ENCODE data around the gene PPIP5K2.
A peak's percentile ranks its signal among the peaks of the same experiment; 100 is the strongest.
"Not testable (repeated sequence)": the region's sequence is repeated elsewhere in the genome, so short reads cannot be mapped to it uniquely, and the experiment has no call there.

The PPIP5K2 gene

GRCh38 chr5:103126557-103126956, 6.5 kb downstream of the PPIP5K2 start:
- no peak for DNase-seq

GRCh38 chr5:103127292-103127817, 7.3 kb downstream of the PPIP5K2 start:
- no peak for DNase-seq

GRCh38 chr5:103128202-103128601, 8.1 kb downstream of the PPIP5K2 start:
- no peak for DNase-seq

GRCh38 chr5:103132684-103133083, 12.6 kb downstream of the PPIP5K2 start:
- no peak for DNase-seq

DNA sequence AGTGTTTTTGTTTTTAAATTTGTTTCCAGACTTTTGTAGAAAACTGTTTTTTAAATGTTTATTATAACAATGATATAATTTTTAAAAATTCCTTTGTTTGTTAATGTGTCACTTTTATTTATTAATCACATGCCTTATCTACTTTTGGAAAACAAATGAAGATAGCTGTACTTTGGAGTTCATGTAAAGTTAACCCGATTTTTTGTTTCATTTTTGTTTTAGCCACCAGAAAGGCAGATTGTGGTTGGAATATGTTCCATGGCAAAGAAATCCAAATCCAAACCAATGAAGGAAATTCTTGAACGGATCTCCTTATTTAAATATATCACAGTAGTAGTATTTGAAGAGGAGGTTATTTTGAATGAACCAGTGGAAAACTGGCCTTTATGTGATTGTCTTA, 13.1 kb downstream of the PPIP5K2 start:
- DNase-seq: no peak

- no peak for DNase-seq
Observed at GRCh38 chr5:103135461-103135860, 15.4 kb downstream of the PPIP5K2 start.

- DNase-seq: no peak
Observed at GRCh38 chr5:103138202-103138690, 18.1 kb downstream of the PPIP5K2 start.

DNA sequence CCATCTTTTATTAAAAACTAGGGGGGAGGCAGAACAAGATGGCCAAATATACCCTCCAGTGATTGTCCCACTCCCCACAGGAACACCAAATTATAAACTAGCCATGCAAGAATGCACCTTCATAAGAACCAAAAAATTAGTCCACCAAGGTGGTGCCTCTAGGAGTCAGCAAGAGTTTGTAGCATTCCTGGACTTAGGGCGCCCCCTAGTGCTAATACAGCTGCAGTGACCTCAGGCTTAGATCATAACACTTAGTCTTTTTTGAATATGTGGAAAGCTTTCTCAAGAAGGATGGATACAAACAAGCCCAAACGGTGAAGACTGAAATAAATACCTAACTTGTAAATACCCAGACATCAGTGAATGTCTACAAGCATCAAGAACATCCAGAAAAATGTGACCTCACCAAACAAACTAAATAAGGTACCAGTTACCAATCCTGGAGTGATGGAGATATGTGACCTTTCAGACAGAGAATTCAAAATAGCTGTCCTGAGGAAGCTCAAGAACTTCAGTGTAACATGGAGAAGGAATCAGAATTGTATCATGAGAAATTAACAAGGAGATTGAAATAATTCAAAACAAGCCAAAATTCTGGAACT, 19.3 kb downstream of the PPIP5K2 start:
- peak; percentile 10 for DNase-seq

DNA sequence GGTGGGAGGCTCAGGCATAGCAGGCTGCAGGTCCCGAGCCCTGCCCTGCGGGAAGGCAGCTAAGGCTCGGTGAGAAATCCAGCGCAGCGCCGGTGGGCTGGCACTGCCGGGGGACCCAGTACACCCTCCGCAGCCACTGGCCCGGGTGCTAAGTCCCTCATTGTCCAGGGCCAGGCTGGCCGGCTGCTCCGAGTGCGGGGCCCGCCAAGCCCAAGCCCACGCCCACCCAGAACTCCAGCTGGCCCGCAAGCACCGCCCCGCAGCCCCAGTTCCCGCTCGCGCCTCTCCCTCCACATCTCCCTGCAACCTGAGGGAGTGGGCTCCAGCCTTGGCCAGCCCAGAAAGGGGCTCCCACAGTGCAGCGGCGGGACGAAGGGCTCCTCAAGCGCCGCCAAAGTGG, 22.0 kb downstream of the PPIP5K2 start:
- not testable (repeated sequence) for DNase-seq

DNA sequence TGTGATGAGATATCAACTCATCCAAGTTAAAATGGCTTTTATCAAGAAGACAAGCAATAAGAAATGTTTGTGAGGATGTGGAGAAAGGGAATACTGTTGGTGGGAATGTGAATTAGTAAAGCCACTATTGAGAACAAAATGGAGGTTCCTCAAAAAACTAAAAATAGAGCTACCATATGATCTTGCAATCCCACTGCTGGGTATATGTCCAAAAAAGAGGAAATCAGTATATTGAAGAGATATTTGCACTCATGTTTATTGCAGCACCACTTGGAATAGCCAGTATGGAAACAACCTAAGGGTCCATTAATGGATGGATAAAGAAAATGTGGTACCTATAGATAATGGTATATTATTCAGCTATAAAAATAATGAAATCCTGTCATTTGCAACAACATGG, 25.1 kb downstream of the PPIP5K2 start:
- DNase-seq: no peak

DNA sequence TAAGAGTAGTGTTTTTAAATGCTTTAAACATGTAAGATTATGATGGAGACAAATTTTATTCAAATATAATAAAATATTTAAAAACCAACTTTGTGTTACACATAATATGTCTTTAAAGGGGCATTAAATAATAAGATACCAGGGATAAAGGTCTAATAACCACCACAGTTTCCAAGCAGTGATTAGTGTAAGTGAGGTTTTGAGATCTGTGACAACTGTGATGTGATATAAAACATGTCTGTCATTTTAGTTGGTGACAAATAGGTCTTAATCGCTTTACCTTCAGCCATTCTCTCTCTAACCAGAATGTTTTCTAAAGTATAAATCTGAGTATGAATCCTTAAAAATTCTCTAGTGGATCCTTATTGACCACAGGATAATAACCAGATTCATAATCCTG, 28.1 kb downstream of the PPIP5K2 start:
- no peak for DNase-seq

DNA sequence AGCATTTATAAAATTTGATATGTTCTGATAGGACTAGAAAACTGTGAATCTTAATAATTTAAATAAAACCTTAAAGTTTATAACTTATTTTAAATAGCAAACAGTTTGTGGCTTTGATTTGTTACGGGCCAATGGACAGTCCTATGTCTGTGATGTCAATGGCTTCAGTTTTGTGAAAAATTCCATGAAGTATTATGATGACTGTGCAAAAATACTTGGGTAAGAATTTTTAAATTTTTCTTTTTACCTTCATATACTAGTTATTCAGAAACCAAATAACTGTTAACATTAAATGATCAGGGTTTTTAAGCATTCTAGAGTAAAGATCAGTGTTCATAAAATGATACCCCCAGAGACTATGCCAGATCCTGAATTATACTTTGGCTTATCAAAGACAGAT, 31.1 kb downstream of the PPIP5K2 start:
- DNase-seq: no peak

- no peak for DNase-seq
Observed at GRCh38 chr5:103166706-103167105, 46.6 kb downstream of the PPIP5K2 start.

DNA sequence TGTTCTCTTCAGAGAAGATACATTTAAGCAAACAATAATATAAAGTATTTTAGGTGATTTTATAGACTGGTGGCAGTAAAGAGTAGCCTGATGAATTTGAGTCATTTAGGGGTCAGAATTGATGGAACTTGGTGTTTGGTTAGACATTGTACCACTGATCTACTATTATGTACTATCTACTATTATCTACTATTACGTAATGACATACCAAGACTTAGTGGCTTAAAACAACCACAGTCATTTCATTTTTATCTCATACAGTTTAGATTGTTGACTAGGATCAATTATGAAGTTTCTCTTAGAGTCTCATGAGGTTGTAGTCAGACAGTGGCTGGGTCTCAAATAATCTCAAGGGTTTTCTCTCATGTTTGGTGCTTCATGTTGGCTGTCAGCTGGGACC, 54.0 kb downstream of the PPIP5K2 start:
- DNase-seq: no peak

DNA sequence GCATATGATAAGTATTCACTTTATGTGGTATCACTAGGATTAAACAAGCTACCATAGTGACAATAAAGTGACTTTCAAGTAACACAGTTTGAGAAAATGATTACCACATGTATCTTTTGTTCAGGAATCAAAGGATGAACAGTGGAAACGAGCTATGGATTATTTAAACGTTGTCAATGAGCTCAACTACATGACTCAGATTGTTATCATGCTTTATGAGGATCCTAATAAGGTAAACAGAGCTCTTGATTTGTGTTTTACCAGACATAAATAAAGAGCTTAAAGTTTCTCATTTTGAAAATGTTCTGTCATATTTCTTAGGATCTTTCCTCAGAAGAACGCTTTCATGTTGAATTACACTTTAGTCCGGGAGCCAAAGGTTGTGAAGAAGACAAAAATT, 57.4 kb downstream of the PPIP5K2 start:
- DNase-seq: no peak

GRCh38 chr5:103178167-103178566, 58.1 kb downstream of the PPIP5K2 start:
- no peak for DNase-seq

GRCh38 chr5:103186152-103186551, 66.1 kb downstream of the PPIP5K2 start:
- no peak for DNase-seq

GRCh38 chr5:103188436-103188835, 68.3 kb downstream of the PPIP5K2 start:
- no peak for DNase-seq

GRCh38 chr5:103203226-103203625, 83.1 kb downstream of the PPIP5K2 start:
- DNase-seq: no peak

- DNase-seq: not testable (repeated sequence)
Observed at GRCh38 chr5:103204990-103205389, 84.9 kb downstream of the PPIP5K2 start.

- no peak for DNase-seq
Observed at GRCh38 chr5:103205991-103206700, 86.0 kb downstream of the PPIP5K2 start.

DNA sequence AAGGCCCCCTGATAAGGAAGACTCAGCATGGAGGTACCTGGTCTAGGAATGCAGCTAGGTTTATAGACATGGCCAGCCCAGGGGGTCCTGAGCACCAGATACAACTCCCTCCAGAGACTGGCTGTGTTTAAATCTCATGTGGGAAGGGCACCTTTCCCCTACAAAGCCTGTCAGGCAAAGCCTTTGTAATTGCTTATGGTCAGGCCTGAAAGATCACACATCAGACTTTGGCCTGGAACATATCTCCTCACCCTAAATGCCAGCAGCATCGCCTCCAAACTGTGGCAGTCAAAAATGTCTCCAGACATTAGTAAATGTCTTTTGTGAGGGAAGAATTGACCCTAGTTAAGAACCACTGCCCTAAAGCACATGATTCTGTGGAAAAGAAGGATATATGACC, 86.9 kb downstream of the PPIP5K2 start:
- DNase-seq: no peak

DNA sequence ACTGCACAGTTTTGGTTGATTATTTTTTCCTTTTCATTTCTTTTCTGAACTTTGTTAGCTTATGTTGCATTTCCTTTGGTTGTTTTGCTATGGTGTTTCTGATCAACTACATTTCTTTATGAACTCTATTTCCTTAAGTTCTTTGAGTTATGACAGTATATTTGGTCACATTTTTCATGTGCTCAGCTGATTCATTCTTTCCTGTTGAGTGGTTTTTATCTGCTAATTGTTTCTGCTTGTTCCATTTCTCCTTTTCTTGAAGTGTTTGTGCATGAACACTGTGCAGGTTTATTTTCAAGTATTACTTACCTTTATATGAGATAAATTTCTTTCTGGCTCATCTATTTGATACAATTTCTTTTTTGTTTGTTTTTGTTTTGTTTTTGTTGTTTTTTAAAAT, 87.6 kb downstream of the PPIP5K2 start:
- DNase-seq: no peak

DNA sequence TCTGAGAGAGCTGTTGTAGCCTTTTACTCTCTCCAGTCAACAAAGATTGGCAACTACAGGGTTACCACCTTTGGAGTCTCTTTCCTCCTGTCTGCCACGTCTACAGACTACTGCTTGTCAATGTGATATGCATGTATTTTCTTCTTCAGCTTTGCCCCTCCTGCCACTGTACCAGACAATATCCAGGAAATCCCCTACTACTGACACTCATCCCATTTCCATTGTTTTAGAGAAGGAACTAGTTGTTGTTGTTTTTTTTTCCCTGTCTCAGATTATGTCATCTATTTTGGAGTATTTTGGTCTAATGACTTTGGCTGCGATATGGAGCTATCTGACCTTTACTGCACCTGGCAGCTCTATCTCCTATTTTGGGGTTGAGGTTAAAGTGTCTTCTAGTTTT, 88.4 kb downstream of the PPIP5K2 start:
- no peak for DNase-seq

DNA sequence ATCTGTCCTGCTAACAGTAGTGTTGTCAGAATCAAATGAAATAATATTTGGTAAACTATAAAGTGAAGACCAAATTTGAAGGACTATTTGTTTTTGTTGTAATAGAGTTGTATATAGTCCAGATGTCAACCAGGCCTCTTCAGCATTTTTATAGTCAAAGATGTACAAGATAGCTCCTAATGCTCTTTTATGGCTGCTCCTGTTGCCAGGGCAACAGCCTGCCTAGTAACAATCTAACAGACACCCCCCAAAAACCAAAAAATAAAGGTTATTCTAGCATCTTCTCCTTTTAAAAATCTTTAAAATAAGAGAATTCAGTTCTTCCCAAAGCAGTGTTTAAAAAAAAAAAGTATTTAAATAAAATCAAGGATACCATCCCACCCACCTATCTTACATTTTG, 89.0 kb downstream of the PPIP5K2 start:
- no peak for DNase-seq

All from NCI-H187 treated with DMSO at 0.1 percent for 48 hours (cell line).